Measurements from ENCODE around the gene CDH8. TPM values are rescaled to one million over a fixed set of nuclear protein-coding genes. Genes with fewer than 3 reads are reported as not detected.

The CDH8 gene
- polyA plus RNA-seq, 1 experiment, result not detected

- no peak overlapping the region for H3K27ac ChIP-seq (ENCODE audit: low read depth, low read length)
- DNase-seq (ENCODE audit: low read depth, low spot score), result no peak
- POLR2A ChIA-PET, result no interaction called here
- no peak for TF ChIP-seq CTCF (IDR thresholded peaks at IDR 0.05; ENCODE audit: low read depth, low read length)
- peaks cover 11% of the 10 kb centered on the region; the same call in 1 of the 2 replicates for H3K9me3 ChIP-seq (ENCODE audit: control insufficient read depth, insufficient read depth, low read length)
- CTCF ChIA-PET, result no interaction called here
- H3K4me3 ChIP-seq (ENCODE audit: low read depth, low read length), result no peak overlapping the region
- H3K27me3 ChIP-seq (ENCODE audit: control insufficient read depth, insufficient read depth, low read length), result no peaks in the 10 kb centered on the region
Measured at GRCh38 chr16:62059527-62059926, 23.3 kb upstream of the CDH8 start.

GRCh38 chr16:62058412-62058811, 22.2 kb upstream of the CDH8 start:
- TF ChIP-seq CTCF (IDR thresholded peaks at IDR 0.05; ENCODE audit: low read depth, low read length), result no peak
- H3K27me3 ChIP-seq (ENCODE audit: control insufficient read depth, insufficient read depth, low read length), result no peaks in the 10 kb centered on the region
- H3K4me3 ChIP-seq (ENCODE audit: low read depth, low read length), result no peak overlapping the region
- CTCF ChIA-PET, result no interaction called here
- peaks cover 13% of the 10 kb centered on the region; the same call in 1 of the 2 replicates for H3K9me3 ChIP-seq (ENCODE audit: control insufficient read depth, insufficient read depth, low read length)
- no peak for DNase-seq (ENCODE audit: low read depth, low spot score)
- POLR2A ChIA-PET, result no interaction called here
- no peak overlapping the region for H3K27ac ChIP-seq (ENCODE audit: low read depth, low read length)

- Histone ChIP-seq H3K4me3 (ENCODE audit: low read depth, low read length) (no peak overlapping the region), H3K27ac (ENCODE audit: low read depth, low read length) (no peak overlapping the region), H3K9me3 (ENCODE audit: control insufficient read depth, insufficient read depth, low read length) (peaks cover 20% of the 10 kb centered on the region), H3K27me3 (ENCODE audit: control insufficient read depth, insufficient read depth, low read length) (no peaks in the 10 kb centered on the region)
- DNase-seq (ENCODE audit: low read depth, low spot score), result no peak
- ChIA-PET CTCF (no interaction called here), POLR2A (no interaction called here)
- TF ChIP-seq CTCF (IDR thresholded peaks at IDR 0.05; ENCODE audit: low read depth, low read length), result no peak
Measured at GRCh38 chr16:62051942-62052341, 15.7 kb upstream of the CDH8 start.

GRCh38 chr16:62050793-62051192, 14.6 kb upstream of the CDH8 start:
- ChIA-PET CTCF (no interaction called here), POLR2A (no interaction called here)
- no peak overlapping the region for H3K4me3 ChIP-seq (ENCODE audit: low read depth, low read length)
- peaks cover 18% of the 10 kb centered on the region for H3K9me3 ChIP-seq (ENCODE audit: control insufficient read depth, insufficient read depth, low read length)
- no peaks in the 10 kb centered on the region for H3K27me3 ChIP-seq (ENCODE audit: control insufficient read depth, insufficient read depth, low read length)
- TF ChIP-seq CTCF (IDR thresholded peaks at IDR 0.05; ENCODE audit: low read depth, low read length), result no peak
- DNase-seq (ENCODE audit: low read depth, low spot score), result no peak
- H3K27ac ChIP-seq (ENCODE audit: low read depth, low read length), result no peak overlapping the region

- ChIA-PET POLR2A (no interaction called here), CTCF (no interaction called here)
- H3K9me3 ChIP-seq (ENCODE audit: control insufficient read depth, insufficient read depth, low read length), result peaks cover 10% of the 10 kb centered on the region
- no peak for DNase-seq (ENCODE audit: low read depth, low spot score)
- H3K27ac ChIP-seq (ENCODE audit: low read depth, low read length), result no peak overlapping the region
- H3K27me3 ChIP-seq (ENCODE audit: control insufficient read depth, insufficient read depth, low read length), result no peaks in the 10 kb centered on the region
- no peak for TF ChIP-seq CTCF (IDR thresholded peaks at IDR 0.05; ENCODE audit: low read depth, low read length)
- H3K4me3 ChIP-seq (ENCODE audit: low read depth, low read length), result no peak overlapping the region
Measured at GRCh38 chr16:62046801-62047200, 10.6 kb upstream of the CDH8 start.
